HUES6 (cell line): ENCODE measurements around the gene TTC32.

Experiments
- H3K27ac ChIP-seq: 2 replicates; pipeline ENCODE4 v1.7.0; 2013; ENCODE audit warnings: low read depth, mild to moderate bottlenecking, low read length, inconsistent platforms
- H3K27me3 ChIP-seq: 2 replicates; pipeline ENCODE4 v1.6.1; 2013; ENCODE audit warnings: low read length; ENCODE audit not compliant: control insufficient read depth, insufficient read depth
- H3K36me3 ChIP-seq: 2 replicates; pipeline ENCODE4 v1.6.1; 2013; ENCODE audit warnings: low read length; ENCODE audit not compliant: control insufficient read depth, insufficient read depth
- H3K4me1 ChIP-seq: 2 replicates; pipeline ENCODE4 v1.6.1; 2013; ENCODE audit warnings: low read length; ENCODE audit not compliant: control insufficient read depth, insufficient read depth
- H3K4me3 ChIP-seq: 2 replicates; pipeline ENCODE4 v1.5.1; 2013; ENCODE audit warnings: low read depth, low read length
- H3K9ac ChIP-seq: one replicate; pipeline ENCODE4 v1.6.1; 2013; ENCODE audit warnings: mild to moderate bottlenecking, low read length
- H3K9me3 ChIP-seq: 2 replicates; pipeline ENCODE4 v1.6.1; 2013; ENCODE audit warnings: low read depth, low read length; ENCODE audit not compliant: control insufficient read depth, insufficient read depth

The TTC32 gene

GRCh38 chr2:19860022-19860421 lies 41.8 kb downstream of the TTC32 start:
- Histone ChIP-seq H3K27ac (no peak overlapping the region), H3K4me1 (0 out of 2 replicates have a peak, but pooled peaks cover 3% of the 10 kb centered on the region), H3K27me3 (no peaks in the 10 kb centered on the region; the same call in none of the 2 replicates)

DNA sequence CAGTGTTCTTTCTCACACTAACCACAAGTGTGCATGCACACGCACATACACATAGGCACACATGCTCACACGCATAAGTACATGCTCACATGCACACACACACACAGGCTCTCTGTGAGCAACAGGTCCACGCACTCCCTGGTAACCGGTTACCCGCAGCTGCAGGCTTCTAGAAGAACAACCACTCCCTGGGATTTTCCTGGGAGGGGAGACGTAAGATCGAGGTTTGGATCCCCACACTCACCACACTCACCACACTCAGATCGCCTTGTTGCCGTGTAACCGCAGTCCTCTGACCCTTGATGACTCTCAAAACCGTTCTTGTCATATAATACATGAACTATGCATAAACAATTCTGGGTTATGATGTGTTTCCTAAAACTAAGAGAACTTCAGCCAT lies 42.2 kb downstream of the TTC32 start:
- Histone ChIP-seq H3K4me3 (no peak overlapping the region), H3K27ac (no peak overlapping the region), H3K9me3 (no peaks in the 10 kb centered on the region), H3K27me3 (no peaks in the 10 kb centered on the region; the same call in 1 of the 2 replicates), H3K36me3 (no peaks in the 10 kb centered on the region), H3K4me1 (0 out of 2 replicates have a peak, but pooled peaks cover 3% of the 10 kb centered on the region), H3K9ac (no peak overlapping the region)

More at GRCh38 chr2:19860022-19860421, 41.8 kb downstream of the TTC32 start:
- no peak overlapping the region for H3K9ac ChIP-seq
- H3K9me3 ChIP-seq: no peaks in the 10 kb centered on the region
- no peaks in the 10 kb centered on the region for H3K36me3 ChIP-seq
- no peak overlapping the region for H3K4me3 ChIP-seq

DNA sequence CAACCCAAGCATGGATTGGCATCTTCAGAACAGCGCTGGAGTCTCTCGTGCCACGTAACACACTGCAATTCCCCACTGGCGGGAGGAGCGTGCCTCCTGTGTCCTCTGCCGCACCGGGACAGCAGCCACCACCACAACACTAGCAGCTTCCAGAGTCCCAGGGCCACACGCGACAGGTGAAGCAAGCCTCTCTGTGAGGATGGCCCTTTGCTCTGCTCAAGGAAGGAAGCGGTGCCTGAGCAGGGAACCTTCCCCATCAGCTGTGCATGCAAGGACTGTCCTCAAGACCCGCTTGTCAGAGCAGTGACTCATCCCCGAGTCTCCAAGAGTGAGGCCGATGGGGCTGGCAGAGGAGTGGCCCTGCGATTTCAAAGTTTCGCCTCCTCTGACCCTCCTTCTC lies 44.0 kb downstream of the TTC32 start:
- no peak overlapping the region for H3K4me3 ChIP-seq
- no peak overlapping the region for H3K27ac ChIP-seq
- no peaks in the 10 kb centered on the region for H3K4me1 ChIP-seq
- H3K9me3 ChIP-seq: no peaks in the 10 kb centered on the region
- H3K36me3 ChIP-seq: no peaks in the 10 kb centered on the region
- no peak overlapping the region for H3K9ac ChIP-seq
- H3K27me3 ChIP-seq: no peaks in the 10 kb centered on the region; the same call in 1 of the 2 replicates

DNA sequence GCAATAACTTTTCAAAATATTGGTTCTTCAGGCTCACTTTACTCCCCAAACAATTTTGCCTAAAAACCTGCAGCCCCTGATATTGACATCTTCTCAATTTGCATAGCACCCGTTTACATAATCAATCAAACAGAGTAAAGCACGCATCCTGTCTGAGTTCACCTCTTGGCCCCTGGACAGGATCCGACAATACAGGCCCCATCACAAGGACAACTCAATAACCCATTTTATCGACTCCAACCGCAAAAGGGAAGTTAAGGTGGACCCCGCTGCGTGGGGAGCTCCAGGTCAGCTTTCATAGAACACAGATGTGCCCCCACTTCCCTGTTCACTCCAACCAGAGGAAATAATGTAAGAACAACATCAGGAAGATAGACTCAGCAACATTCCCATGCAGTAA lies 44.7 kb downstream of the TTC32 start:
- Histone ChIP-seq H3K27me3 (no peaks in the 10 kb centered on the region; the same call in 1 of the 2 replicates), H3K9me3 (no peaks in the 10 kb centered on the region), H3K9ac (no peak overlapping the region), H3K36me3 (no peaks in the 10 kb centered on the region), H3K27ac (no peak overlapping the region), H3K4me3 (no peak overlapping the region), H3K4me1 (no peaks in the 10 kb centered on the region)

GRCh38 chr2:19855542-19856431 lies 46.0 kb downstream of the TTC32 start:
- Histone ChIP-seq H3K9me3 (no peaks in the 10 kb centered on the region), H3K4me3 (no peak overlapping the region), H3K27ac (no peak overlapping the region), H3K4me1 (no peaks in the 10 kb centered on the region), H3K36me3 (no peaks in the 10 kb centered on the region), H3K27me3 (no peaks in the 10 kb centered on the region; the same call in 1 of the 2 replicates), H3K9ac (no peak overlapping the region)

DNA sequence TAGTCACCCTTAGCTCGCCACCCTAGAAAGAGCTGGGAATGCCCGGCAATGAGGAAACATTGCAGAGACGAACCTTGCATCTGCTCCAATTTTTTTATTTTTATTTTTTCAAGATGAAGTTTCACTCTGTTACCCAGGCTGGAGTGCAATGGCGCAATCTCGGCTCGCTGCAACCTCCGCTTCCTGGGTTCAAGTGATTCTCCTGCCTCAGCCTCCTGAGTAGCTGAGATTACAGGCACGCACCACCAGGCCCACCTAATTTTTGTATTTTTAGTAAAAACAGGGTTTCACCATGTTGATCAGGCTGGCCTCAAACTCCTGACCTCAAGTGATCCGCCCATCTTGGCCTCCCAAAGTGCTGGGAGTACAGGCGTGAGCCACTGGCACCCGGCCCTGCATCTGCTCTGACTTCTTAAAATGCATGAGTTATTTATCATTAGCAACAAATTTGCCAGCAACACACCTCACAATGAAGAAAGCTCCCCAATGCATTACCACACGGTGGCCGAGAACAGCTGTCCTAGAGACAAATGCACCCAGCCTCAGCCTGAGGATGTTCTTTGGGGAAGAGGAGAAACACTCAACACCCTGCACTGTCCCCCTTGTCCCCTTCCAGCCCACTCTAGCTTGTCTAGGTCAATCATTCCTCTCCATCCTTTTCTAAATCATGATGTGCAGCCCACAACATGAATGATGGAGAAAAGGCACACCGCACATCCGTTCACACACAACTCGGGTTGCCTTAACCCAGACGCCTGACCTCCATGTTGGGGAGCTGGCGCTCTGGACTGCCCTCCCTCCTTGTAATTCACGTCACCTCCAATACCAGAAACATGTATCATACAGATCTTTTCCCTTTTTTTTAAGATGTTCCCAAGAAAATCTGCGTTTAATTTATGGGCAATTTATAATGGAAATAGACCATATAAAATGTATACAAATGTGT lies 46.9 kb downstream of the TTC32 start:
- no peak overlapping the region for H3K9ac ChIP-seq
- no peaks in the 10 kb centered on the region for H3K9me3 ChIP-seq
- H3K27me3 ChIP-seq: no peaks in the 10 kb centered on the region; the same call in 1 of the 2 replicates
- no peak overlapping the region for H3K27ac ChIP-seq
- H3K4me1 ChIP-seq: no peaks in the 10 kb centered on the region
- H3K4me3 ChIP-seq: no peak overlapping the region
- no peaks in the 10 kb centered on the region for H3K36me3 ChIP-seq

- Histone ChIP-seq H3K27ac (no peak overlapping the region), H3K4me1 (no peaks in the 10 kb centered on the region), H3K36me3 (no peaks in the 10 kb centered on the region), H3K9ac (no peak overlapping the region), H3K9me3 (no peaks in the 10 kb centered on the region), H3K27me3 (no peaks in the 10 kb centered on the region), H3K4me3 (no peak overlapping the region)
Observed at GRCh38 chr2:19851116-19851695, 50.6 kb downstream of the TTC32 start.

DNA sequence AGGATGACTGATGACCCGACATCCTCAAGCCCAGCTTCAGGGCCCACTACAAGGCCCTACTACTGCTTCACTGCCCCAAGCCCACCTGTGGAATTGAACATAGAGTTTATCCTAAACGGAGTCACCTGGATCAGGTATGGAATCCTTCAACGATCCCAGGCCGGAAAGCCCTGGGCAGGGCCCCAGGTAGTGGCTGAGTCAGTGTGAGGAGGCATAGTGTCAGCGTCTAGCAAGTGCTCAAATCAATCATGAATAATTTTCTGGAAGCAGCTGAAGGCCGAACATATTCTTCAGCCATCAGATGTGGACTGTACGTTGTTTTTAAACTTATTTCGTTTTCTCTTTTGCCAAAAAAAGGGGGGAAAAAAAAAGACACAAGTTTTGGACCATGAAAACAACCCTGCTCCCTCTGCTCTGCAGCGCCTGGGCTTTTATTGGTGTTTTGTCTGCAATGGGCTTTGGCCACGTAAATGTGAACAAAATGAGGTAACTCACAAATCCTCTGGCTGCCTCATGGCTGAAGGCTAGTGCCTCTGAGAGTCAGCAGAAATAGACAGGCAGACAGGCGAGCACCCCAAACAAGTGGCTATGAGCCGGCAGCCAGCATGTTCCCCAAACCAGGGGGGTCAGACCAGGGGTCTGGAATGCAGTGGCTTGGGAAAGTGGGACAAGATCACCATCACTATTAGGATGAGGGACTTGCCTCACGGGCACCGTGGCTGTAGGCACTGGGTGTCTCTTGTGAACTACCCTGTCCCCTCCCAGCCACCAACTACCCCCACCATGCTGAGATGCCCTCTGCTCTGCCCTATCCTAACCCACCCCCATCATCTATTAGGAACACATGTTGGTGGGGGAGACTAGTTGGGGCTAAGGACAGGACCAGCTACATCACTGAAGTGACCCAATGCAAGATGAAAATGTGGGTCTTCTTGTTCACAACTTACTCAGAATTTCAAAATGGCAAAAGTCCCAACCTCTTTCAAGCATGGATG lies 51.4 kb downstream of the TTC32 start:
- H3K27me3 ChIP-seq: no peaks in the 10 kb centered on the region
- H3K9ac ChIP-seq: no peak overlapping the region
- no peak overlapping the region for H3K4me3 ChIP-seq
- H3K4me1 ChIP-seq: no peaks in the 10 kb centered on the region
- no peak overlapping the region for H3K27ac ChIP-seq
- no peaks in the 10 kb centered on the region for H3K36me3 ChIP-seq
- H3K9me3 ChIP-seq: no peaks in the 10 kb centered on the region

GRCh38 chr2:19848952-19849351 lies 52.8 kb downstream of the TTC32 start:
- Histone ChIP-seq H3K9ac (no peak overlapping the region), H3K4me1 (no peaks in the 10 kb centered on the region), H3K9me3 (no peaks in the 10 kb centered on the region), H3K27ac (no peak overlapping the region), H3K36me3 (no peaks in the 10 kb centered on the region), H3K4me3 (no peak overlapping the region), H3K27me3 (no peaks in the 10 kb centered on the region)
